ENCODE data around the gene IGFN1.

- TF ChIP-seq CTCF (IDR thresholded peaks at IDR 0.05 in 2 of 3, conservative IDR thresholded peaks at IDR 0.05 in 1 of 3; ENCODE audit: control insufficient read depth in 2 of 3, extremely low read depth in 1 of 3, insufficient read depth in 1 of 3, low read depth in 3 of 3, low read length in 3 of 3), result no peak
- TF ChIP-seq TCF12 (IDR thresholded peaks at IDR 0.05; ENCODE audit: low read depth, low read length), result no peak
- TF ChIP-seq SIN3A (IDR thresholded peaks at IDR 0.05; ENCODE audit: low read depth, low read length), result no peak
- no peak for TF ChIP-seq JUNB (IDR thresholded peaks at IDR 0.05)
- TF ChIP-seq EZH2 (IDR thresholded peaks at IDR 0.05; ENCODE audit: borderline replicate concordance, control insufficient read depth, low read depth, low read length), result no peak
- TF ChIP-seq ZSCAN29 (IDR thresholded peaks at IDR 0.05), result no peak
- TF ChIP-seq HDGF (IDR thresholded peaks at IDR 0.05), result no peak
- no peak for TF ChIP-seq CEBPZ (IDR thresholded peaks at IDR 0.05; ENCODE audit: low read depth, low read length)
- TF ChIP-seq POLR2AphosphoS2 (IDR thresholded peaks at IDR 0.05; ENCODE audit: low read depth, low read length), result no peak
- no peak for TF ChIP-seq ATF2 (IDR thresholded peaks at IDR 0.05; ENCODE audit: low read length)
- TF ChIP-seq POLR2A (IDR thresholded peaks at IDR 0.05; ENCODE audit: low read depth, low read length), result no peak
- TF ChIP-seq ZZZ3 (IDR thresholded peaks at IDR 0.05; ENCODE audit: control insufficient read depth, insufficient read length, low read depth), result no peak
- TF ChIP-seq CHD2 (IDR thresholded peaks at IDR 0.05; ENCODE audit: borderline replicate concordance, low read depth, low read length), result no peak
- no peak for TF ChIP-seq SP1 (IDR thresholded peaks at IDR 0.05; ENCODE audit: low read depth, low read length)
These were observed 17.5 kb upstream of the IGFN1 start for GRCh38 chr1:201172999-201173610.

All from GM12878 (cell line).